ENCODE results near the gene RTN4RL2. TPM values are rescaled to one million over a fixed set of nuclear protein-coding genes. Genes with fewer than 3 reads are reported as not detected.

RTN4RL2 gene
- total RNA-seq, 1 experiment from 2014 or later, result 0.89 TPM

Other genes starting within 250 kb of the RTN4RL2 start
- gene APLNR, start 223.3 kb upstream of the RTN4RL2 start, total RNA-seq (2014; rRNA removed; shearing (Covaris generic)), result 0.10 TPM in 1 of 2 replicates, not detected in the other
- gene TNKS1BP1, start 135.6 kb upstream of the RTN4RL2 start, total RNA-seq (2014; rRNA removed; shearing (Covaris generic)), result 12.6 and 18.2 TPM in 2 replicates
- 123 and 145 TPM in 2 replicates for gene SSRP1, start 124.6 kb upstream of the RTN4RL2 start, total RNA-seq (2014; rRNA removed; shearing (Covaris generic))
- not detected in 2 replicates for gene P2RX3, start 122.2 kb upstream of the RTN4RL2 start, total RNA-seq (2014; rRNA removed; shearing (Covaris generic))
- not detected in 2 replicates for gene PRG3, start 79.4 kb upstream of the RTN4RL2 start, total RNA-seq (2014; rRNA removed; shearing (Covaris generic))
- gene PRG2, start 69.9 kb upstream of the RTN4RL2 start, total RNA-seq (2014; rRNA removed; shearing (Covaris generic)), result not detected in 2 replicates
- 20.4 and 21.3 TPM in 2 replicates for gene SLC43A3, start 33.4 kb upstream of the RTN4RL2 start, total RNA-seq (2014; rRNA removed; shearing (Covaris generic))
- 3.5 and 6.0 TPM in 2 replicates for gene SLC43A1, start 55.2 kb downstream of the RTN4RL2 start, total RNA-seq (2014; rRNA removed; shearing (Covaris generic))
- gene TIMM10, start 70.2 kb downstream of the RTN4RL2 start, total RNA-seq (2014; rRNA removed; shearing (Covaris generic)), result 111 and 118 TPM in 2 replicates
- gene SMTNL1, start 77.1 kb downstream of the RTN4RL2 start, total RNA-seq (2014; rRNA removed; shearing (Covaris generic)), result not detected in 2 replicates
- gene UBE2L6, start 107.1 kb downstream of the RTN4RL2 start, total RNA-seq (2014; rRNA removed; shearing (Covaris generic)), result 103 and 149 TPM in 2 replicates
- gene SERPING1, start 137.2 kb downstream of the RTN4RL2 start, total RNA-seq (2014; rRNA removed; shearing (Covaris generic)), result 1.2 and 8.3 TPM in 2 replicates
- 1.2 and 3.3 TPM in 2 replicates for gene YPEL4, start 189.4 kb downstream of the RTN4RL2 start, total RNA-seq (2014; rRNA removed; shearing (Covaris generic))
- gene CLP1, start 197.2 kb downstream of the RTN4RL2 start, total RNA-seq (2014; rRNA removed; shearing (Covaris generic)), result 24.4 and 27.5 TPM in 2 replicates
- gene ZDHHC5, start 207.6 kb downstream of the RTN4RL2 start, total RNA-seq (2014; rRNA removed; shearing (Covaris generic)), result 23.5 and 32.4 TPM in 2 replicates